Measurements from ENCODE around the gene RTP5.

Gene RTP5

GRCh38 chr2:241852116-241852980 lies 17.2 kb upstream of the RTP5 start:
- no peak overlapping the region for H4K5ac ChIP-seq (ENCODE audit: low read length)
- no peak overlapping the region for H2BK15ac ChIP-seq (replicated peaks; ENCODE audit: low read depth)
- no peak overlapping the region for H3K27ac ChIP-seq (ENCODE audit: low read depth, low read length)
- no peak overlapping the region for H3K23ac ChIP-seq (ENCODE audit: low read length)
- no peak overlapping the region for H3K56ac ChIP-seq (ENCODE audit: low read length)
- H3K18ac ChIP-seq (ENCODE audit: low read length), result no peak overlapping the region
- H3K79me1 ChIP-seq (ENCODE audit: low read length), result no peaks in the 10 kb centered on the region
- no peak overlapping the region for H2AK5ac ChIP-seq (ENCODE audit: low read length)
- H4K8ac ChIP-seq (ENCODE audit: low read depth, low read length), result no peak overlapping the region
- no peak overlapping the region for H3K4me3 ChIP-seq (ENCODE audit: low read length)
- H3K79me2 ChIP-seq (ENCODE audit: control insufficient read depth, insufficient read depth, low read length), result no peaks in the 10 kb centered on the region
- DNase-seq, result no peak
- no CpG with 5 or more reads among the region's 39 CpGs for WGBS (ENCODE audit: extremely low coverage, insufficient coverage, low lambda C conversion rate)
- no peak overlapping the region for H3K4ac ChIP-seq (ENCODE audit: low read depth, low read length)
- no peak overlapping the region for H3K4me2 ChIP-seq (ENCODE audit: low read length)
- H3K9ac ChIP-seq (ENCODE audit: low read length), result no peak overlapping the region
- no peak overlapping the region for H2BK120ac ChIP-seq (ENCODE audit: low read depth, low read length)
- no peaks in the 10 kb centered on the region for H3K4me1 ChIP-seq (ENCODE audit: control insufficient read depth, low read depth, low read length)
- H3K27me3 ChIP-seq (ENCODE audit: insufficient read depth, low read length, poor library complexity), result no peaks in the 10 kb centered on the region
- H3K36me3 ChIP-seq (ENCODE audit: control insufficient read depth, insufficient read depth, low read length), result no peaks in the 10 kb centered on the region
- no peak overlapping the region for H2BK5ac ChIP-seq (ENCODE audit: low read length)

DNA sequence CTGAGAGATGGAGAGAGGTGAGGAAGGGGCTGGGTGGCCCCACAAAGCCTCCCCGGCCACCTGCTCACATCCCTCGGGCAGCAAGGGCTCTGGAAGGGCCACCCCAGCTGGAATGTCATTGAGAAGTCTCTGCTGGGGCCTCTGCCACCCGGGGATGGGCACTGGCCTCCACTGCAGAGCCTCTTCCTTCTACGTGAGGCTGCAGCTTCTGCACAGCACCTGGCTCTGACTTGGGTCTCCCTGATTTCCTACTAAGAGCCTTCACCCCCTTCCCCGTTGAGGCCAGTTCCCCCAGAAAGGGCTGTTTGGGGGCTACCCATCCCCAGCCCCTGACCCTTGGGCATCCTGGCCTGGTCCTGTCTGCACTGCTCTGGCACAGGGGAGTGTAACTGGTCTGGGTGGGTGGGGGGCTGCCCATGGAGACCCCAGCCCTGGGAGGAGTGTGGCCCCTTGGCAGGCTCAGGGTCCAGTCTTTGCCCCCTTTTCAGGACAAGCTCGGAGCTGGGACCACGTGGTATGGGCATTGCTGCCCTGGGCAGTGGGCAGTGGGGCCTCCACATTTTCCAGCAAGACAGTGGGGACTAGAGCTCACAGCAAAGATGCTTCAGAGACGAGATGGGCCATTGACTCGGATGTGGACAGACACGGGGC lies 16.4 kb upstream of the RTP5 start:
- H3K79me1 ChIP-seq (ENCODE audit: low read length), result no peaks in the 10 kb centered on the region
- WGBS (ENCODE audit: extremely low coverage, insufficient coverage, low lambda C conversion rate), result no CpG with 5 or more reads among the region's 10 CpGs
- DNase-seq, result no peak

GRCh38 chr2:241853651-241854341 lies 15.7 kb upstream of the RTP5 start:
- H3K36me3 ChIP-seq (ENCODE audit: control insufficient read depth, insufficient read depth, low read length), result no peaks in the 10 kb centered on the region
- H2AK5ac ChIP-seq (ENCODE audit: low read length), result no peak overlapping the region
- no peak overlapping the region for H2BK15ac ChIP-seq (replicated peaks; ENCODE audit: low read depth)
- H3K23ac ChIP-seq (ENCODE audit: low read length), result no peak overlapping the region
- H3K27me3 ChIP-seq (ENCODE audit: insufficient read depth, low read length, poor library complexity), result no peaks in the 10 kb centered on the region
- no peak overlapping the region for H3K27ac ChIP-seq (ENCODE audit: low read depth, low read length)
- no peaks in the 10 kb centered on the region for H3K79me1 ChIP-seq (ENCODE audit: low read length)
- no peak overlapping the region for H2BK120ac ChIP-seq (ENCODE audit: low read depth, low read length)
- no peak overlapping the region for H2BK5ac ChIP-seq (ENCODE audit: low read length)
- no peak for DNase-seq
- H3K4ac ChIP-seq (ENCODE audit: low read depth, low read length), result no peak overlapping the region
- no peaks in the 10 kb centered on the region for H3K79me2 ChIP-seq (ENCODE audit: control insufficient read depth, insufficient read depth, low read length)
- H4K8ac ChIP-seq (ENCODE audit: low read depth, low read length), result no peak overlapping the region
- no peak overlapping the region for H3K18ac ChIP-seq (ENCODE audit: low read length)
- no peak overlapping the region for H3K4me3 ChIP-seq (ENCODE audit: low read length)
- no peak overlapping the region for H3K4me2 ChIP-seq (ENCODE audit: low read length)
- H4K5ac ChIP-seq (ENCODE audit: low read length), result no peak overlapping the region
- H3K56ac ChIP-seq (ENCODE audit: low read length), result no peak overlapping the region
- H3K4me1 ChIP-seq (ENCODE audit: control insufficient read depth, low read depth, low read length), result no peaks in the 10 kb centered on the region
- no CpG with 5 or more reads among the region's 27 CpGs for WGBS (ENCODE audit: extremely low coverage, insufficient coverage, low lambda C conversion rate)
- no peak overlapping the region for H3K9ac ChIP-seq (ENCODE audit: low read length)

More for the DNA sequence above, 16.4 kb upstream of the RTP5 start:
- Histone ChIP-seq H4K8ac (ENCODE audit: low read depth, low read length) (no peak overlapping the region), H3K36me3 (ENCODE audit: control insufficient read depth, insufficient read depth, low read length) (no peaks in the 10 kb centered on the region), H4K5ac (ENCODE audit: low read length) (no peak overlapping the region), H3K4me1 (ENCODE audit: control insufficient read depth, low read depth, low read length) (no peaks in the 10 kb centered on the region), H3K79me2 (ENCODE audit: control insufficient read depth, insufficient read depth, low read length) (no peaks in the 10 kb centered on the region), H3K4me2 (ENCODE audit: low read length) (no peak overlapping the region), H2AK5ac (ENCODE audit: low read length) (no peak overlapping the region), H3K23ac (ENCODE audit: low read length) (no peak overlapping the region), H3K27me3 (ENCODE audit: insufficient read depth, low read length, poor library complexity) (no peaks in the 10 kb centered on the region), H3K27ac (ENCODE audit: low read depth, low read length) (no peak overlapping the region), H2BK15ac (replicated peaks; ENCODE audit: low read depth) (no peak overlapping the region), H3K56ac (ENCODE audit: low read length) (no peak overlapping the region), H3K18ac (ENCODE audit: low read length) (no peak overlapping the region), H2BK5ac (ENCODE audit: low read length) (no peak overlapping the region), H3K4ac (ENCODE audit: low read depth, low read length) (no peak overlapping the region), H2BK120ac (ENCODE audit: low read depth, low read length) (no peak overlapping the region), H3K4me3 (ENCODE audit: low read length) (no peak overlapping the region), H3K9ac (ENCODE audit: low read length) (no peak overlapping the region)

DNA sequence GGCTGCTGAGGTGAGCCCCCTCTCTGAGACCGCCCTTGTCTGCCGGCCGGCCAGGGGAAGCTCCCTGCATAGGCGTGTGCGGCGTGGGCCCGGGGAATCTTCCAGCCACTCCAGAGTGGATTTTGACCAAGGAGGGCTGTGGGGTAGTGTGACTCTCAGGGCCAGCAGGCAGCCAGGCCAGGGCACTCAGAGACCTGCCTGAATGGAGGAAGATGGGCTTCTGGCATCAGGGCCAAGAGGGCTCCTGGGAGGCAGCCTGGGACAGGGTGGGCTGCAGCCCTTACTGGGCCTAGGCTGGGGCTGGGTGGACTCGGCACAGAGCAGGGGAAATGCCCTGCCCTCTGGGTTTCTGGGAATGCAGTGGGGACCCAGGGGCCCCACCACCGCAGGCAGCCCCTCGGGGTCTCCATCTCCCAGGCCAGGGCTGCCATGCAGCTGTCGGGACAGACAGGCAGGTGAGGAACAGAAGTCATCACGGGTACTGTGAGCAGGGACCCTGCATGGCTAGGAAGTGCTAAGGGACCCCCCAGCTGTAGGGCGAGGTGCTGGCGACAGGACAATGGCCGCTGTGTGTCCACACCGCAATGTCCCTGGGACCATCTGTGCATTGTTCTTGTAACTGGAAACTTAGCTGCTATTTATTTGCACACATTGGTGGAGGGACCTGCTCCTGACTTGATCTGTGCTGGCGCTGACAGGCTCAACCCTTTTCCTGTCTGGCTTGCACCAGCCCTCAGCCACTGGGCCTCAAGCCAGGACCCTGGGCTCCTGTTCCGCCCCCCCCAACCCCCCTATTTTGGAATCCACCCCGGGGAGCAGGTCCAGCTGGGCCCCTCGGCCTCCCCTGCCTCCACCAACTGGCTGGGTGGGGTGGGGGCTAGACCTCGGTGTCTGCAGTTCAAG lies 14.9 kb upstream of the RTP5 start:
- WGBS (ENCODE audit: extremely low coverage, insufficient coverage, low lambda C conversion rate), result no CpG with 5 or more reads among the region's 21 CpGs

DNA sequence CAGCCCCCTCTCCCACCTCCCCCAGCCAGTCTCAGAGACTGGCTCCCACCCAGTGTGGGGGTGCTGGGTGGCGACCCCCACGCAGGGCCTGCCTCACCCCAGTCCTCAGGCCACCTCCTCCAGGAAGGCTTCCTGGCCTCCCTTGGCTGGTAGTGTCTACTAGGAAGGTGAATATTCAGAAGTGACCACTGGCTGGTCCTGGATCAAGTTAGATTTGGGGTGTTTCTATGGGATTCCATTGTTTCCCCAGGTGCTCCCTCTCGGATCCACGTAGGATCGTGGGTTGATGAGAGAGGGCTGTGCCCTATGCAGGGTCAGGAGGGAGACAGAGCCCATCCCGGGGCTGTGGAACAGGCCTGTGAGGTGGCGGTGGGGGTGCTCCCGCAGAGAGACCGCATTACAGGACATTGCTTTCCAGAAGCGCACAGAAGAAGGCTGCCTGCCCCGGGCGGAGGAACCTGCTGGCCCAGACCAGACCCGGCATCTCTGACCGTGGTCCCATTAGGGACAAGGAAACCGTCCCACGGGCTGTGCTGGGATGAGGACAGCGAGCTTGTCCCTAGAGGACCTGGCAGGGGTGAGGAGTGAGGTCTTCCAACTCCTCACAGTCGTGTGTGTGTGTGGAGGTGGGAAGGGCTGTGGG lies 14.2 kb upstream of the RTP5 start:
- Histone ChIP-seq H3K56ac (ENCODE audit: low read length) (no peak overlapping the region), H3K79me2 (ENCODE audit: control insufficient read depth, insufficient read depth, low read length) (no peaks in the 10 kb centered on the region), H2BK15ac (replicated peaks; ENCODE audit: low read depth) (no peak overlapping the region), H2AK5ac (ENCODE audit: low read length) (no peak overlapping the region), H4K8ac (ENCODE audit: low read depth, low read length) (no peak overlapping the region), H3K4me3 (ENCODE audit: low read length) (no peak overlapping the region), H3K27me3 (ENCODE audit: insufficient read depth, low read length, poor library complexity) (no peaks in the 10 kb centered on the region), H3K23ac (ENCODE audit: low read length) (no peak overlapping the region), H3K4me1 (ENCODE audit: control insufficient read depth, low read depth, low read length) (peaks cover 2% of the 10 kb centered on the region), H3K79me1 (ENCODE audit: low read length) (no peaks in the 10 kb centered on the region), H3K18ac (ENCODE audit: low read length) (no peak overlapping the region), H4K5ac (ENCODE audit: low read length) (no peak overlapping the region), H3K36me3 (ENCODE audit: control insufficient read depth, insufficient read depth, low read length) (no peaks in the 10 kb centered on the region), H3K4ac (ENCODE audit: low read depth, low read length) (no peak overlapping the region), H3K9ac (ENCODE audit: low read length) (no peak overlapping the region), H3K4me2 (ENCODE audit: low read length) (no peak overlapping the region), H2BK5ac (ENCODE audit: low read length) (no peak overlapping the region), H2BK120ac (ENCODE audit: low read depth, low read length) (no peak overlapping the region), H3K27ac (ENCODE audit: low read depth, low read length) (no peak overlapping the region)
- no peak for DNase-seq
- WGBS (ENCODE audit: extremely low coverage, insufficient coverage, low lambda C conversion rate), result no CpG with 5 or more reads among the region's 18 CpGs

More for the DNA sequence above, 14.9 kb upstream of the RTP5 start:
- no peaks in the 10 kb centered on the region for H3K79me2 ChIP-seq (ENCODE audit: control insufficient read depth, insufficient read depth, low read length)
- no peak overlapping the region for H3K23ac ChIP-seq (ENCODE audit: low read length)
- no peak overlapping the region for H3K4ac ChIP-seq (ENCODE audit: low read depth, low read length)
- no peak overlapping the region for H3K56ac ChIP-seq (ENCODE audit: low read length)
- no peak overlapping the region for H3K4me3 ChIP-seq (ENCODE audit: low read length)
- H2BK5ac ChIP-seq (ENCODE audit: low read length), result no peak overlapping the region
- no peaks in the 10 kb centered on the region for H3K36me3 ChIP-seq (ENCODE audit: control insufficient read depth, insufficient read depth, low read length)
- H4K5ac ChIP-seq (ENCODE audit: low read length), result no peak overlapping the region
- H4K8ac ChIP-seq (ENCODE audit: low read depth, low read length), result no peak overlapping the region
- H2BK120ac ChIP-seq (ENCODE audit: low read depth, low read length), result no peak overlapping the region
- H3K4me2 ChIP-seq (ENCODE audit: low read length), result no peak overlapping the region
- H2BK15ac ChIP-seq (replicated peaks; ENCODE audit: low read depth), result no peak overlapping the region
- DNase-seq, result no peak
- no peak overlapping the region for H3K18ac ChIP-seq (ENCODE audit: low read length)
- no peak overlapping the region for H3K27ac ChIP-seq (ENCODE audit: low read depth, low read length)
- no peaks in the 10 kb centered on the region for H3K27me3 ChIP-seq (ENCODE audit: insufficient read depth, low read length, poor library complexity)
- peaks cover 2% of the 10 kb centered on the region for H3K4me1 ChIP-seq (ENCODE audit: control insufficient read depth, low read depth, low read length)
- no peaks in the 10 kb centered on the region for H3K79me1 ChIP-seq (ENCODE audit: low read length)
- no peak overlapping the region for H2AK5ac ChIP-seq (ENCODE audit: low read length)
- no peak overlapping the region for H3K9ac ChIP-seq (ENCODE audit: low read length)

All from mesendoderm (in vitro differentiated cells).